MCF 10A (cell line): ENCODE measurements around the gene NDC80. TPM values are rescaled to one million over a fixed set of nuclear protein-coding genes. Genes with fewer than 3 reads are reported as not detected.

ENCODE experiments used
- BruUV-seq: library from RNA; stranded (reverse); fragments of 400-500 nt; replicated peaks from 2 replicates; lab custom pipeline; 2021; lab: Mats Ljungman, UMichigan
- CTCF ChIA-PET: fragments of 300-600 bp; sonication (Branson Sonifier 250); formaldehyde crosslinking; extraction: SDS; loops from one replicate; lab custom pipeline; 2021; ENCODE audit warnings: antibody characterized with exemption, inconsistent platforms; lab: Yijun Ruan, JAX
- POLR2A ChIA-PET: fragments of 300-600, 350-650 bp; sonication (Branson Sonifier 250); formaldehyde crosslinking; extraction: SDS; loops from one replicate; lab custom pipeline; 2020; ENCODE audit warnings: antibody characterized with exemption, inconsistent platforms; lab: Yijun Ruan, JAX
- DNase-seq: peaks from one replicate; pipeline ENCODE4 v3.0.0-alpha.2; 2018; ENCODE audit not compliant: unreplicated experiment
- H3K27ac Mint-ChIP-seq: one replicate; pipeline ENCODE4 v1.8.0; 2022; ENCODE audit warnings: mild to moderate bottlenecking, low read depth, mixed read lengths; ENCODE audit not compliant: unreplicated experiment
- H3K27me3 Mint-ChIP-seq: one replicate; pipeline ENCODE4 v1.8.0; 2022; ENCODE audit warnings: mixed read lengths; ENCODE audit not compliant: insufficient read depth, unreplicated experiment
- H3K36me3 Mint-ChIP-seq: one replicate; pipeline ENCODE4 v1.8.0; 2022; ENCODE audit warnings: mild to moderate bottlenecking, moderate library complexity, mixed read lengths; ENCODE audit not compliant: insufficient read depth, unreplicated experiment
- H3K4me1 Mint-ChIP-seq: one replicate; pipeline ENCODE4 v1.8.0; 2022; ENCODE audit warnings: mixed read lengths; ENCODE audit not compliant: insufficient read depth, unreplicated experiment
- H3K4me3 Mint-ChIP-seq: one replicate; pipeline ENCODE4 v1.8.0; 2022; ENCODE audit warnings: mild to moderate bottlenecking, moderate library complexity, mixed read lengths; ENCODE audit not compliant: unreplicated experiment
- H3K9me3 Mint-ChIP-seq: one replicate; pipeline ENCODE4 v1.8.0; 2022; ENCODE audit warnings: mixed read lengths; ENCODE audit not compliant: unreplicated experiment
- CTCF ChIP-seq: fragments of 200-600 bp; IDR thresholded peaks from one replicate; pipeline ENCODE4 v1.8.0; 2022; ENCODE audit warnings: antibody characterized with exemption, mild to moderate bottlenecking; ENCODE audit not compliant: unreplicated experiment
- intact Hi-C: fragments of 100-400 bp; cut with micrococcal nuclease; formaldehyde crosslinking; loops from 2 replicates; pipeline ENCODE4 v1.14.1; 2022
- total RNA-seq: library from RNA; stranded (reverse); gene quantifications from 2 replicates; pipeline ENCODE4 v1.2.3, GENCODE V29; 2022

The NDC80 gene
- total RNA-seq, 1 experiment from 2014 or later = 29.6 TPM

- TSS peak; percentile 69 for BruUV-seq
- Mint-ChIP-seq H3K4me3 (peak overlapping the region; percentile 98), H3K27ac (peak overlapping the region; percentile 99), H3K4me1 (peaks cover 45% of the 10 kb centered on the region), H3K36me3 (peaks cover 13% of the 10 kb centered on the region), H3K27me3 (no peaks in the 10 kb centered on the region), H3K9me3 (no peaks in the 10 kb centered on the region)
- DNase-seq = peak; percentile 73
- intact Hi-C loops = loop anchor here (1.0 kb wide), 1 partner anchor 85 kb away; the partner anchor contains the start of gene SMCHD1
- POLR2A ChIA-PET = interaction anchor here (0.7 to 7.8 kb wide), 11 partner anchors 12 to 482 kb away, joined by 3 to 192 read pairs (median 5); partner anchors contain the start of gene SMCHD1
- CTCF ChIA-PET = interaction anchor here (0.7 to 1.1 kb wide), 2 partner anchors 23 to 85 kb away, joined by 3 to 5 read pairs; no protein-coding TSS in a partner anchor
- no peak for TF ChIP-seq CTCF
These were observed 571 bp upstream of the NDC80 start for GRCh38 chr18:2570772-2571199.

GRCh38 chr18:2572171-2572569 is 813 bp downstream of the NDC80 start:
- POLR2A ChIA-PET = interaction anchor here (1.3 to 7.8 kb wide), 6 partner anchors 11 to 1759 kb away, joined by 3 to 192 read pairs (median 14); partner anchors contain the start of gene SMCHD1

GRCh38 chr18:2572892-2573291 is 1.5 kb downstream of the NDC80 start:
- Mint-ChIP-seq H3K27ac (peak overlapping the region; percentile 99), H3K27me3 (no peaks in the 10 kb centered on the region)
- BruUV-seq = no TSS peak

More at GRCh38 chr18:2572171-2572569, 813 bp downstream of the NDC80 start:
- TF ChIP-seq CTCF = no peak
- BruUV-seq = no TSS peak
- Mint-ChIP-seq H3K36me3 (peaks cover 6% of the 10 kb centered on the region), H3K4me1 (peaks cover 45% of the 10 kb centered on the region), H3K9me3 (no peaks in the 10 kb centered on the region), H3K4me3 (peak overlapping the region; percentile 98), H3K27me3 (no peaks in the 10 kb centered on the region), H3K27ac (peak overlapping the region; percentile 99)
- CTCF ChIA-PET = no interaction called here
- intact Hi-C loops = no loop called here
- peak; percentile 21 for DNase-seq

More at GRCh38 chr18:2572892-2573291, 1.5 kb downstream of the NDC80 start:
- ChIA-PET CTCF (interaction anchor here (1.3 to 1.8 kb wide), 3 partner anchors 10 to 1733 kb away, joined by 3 to 6 read pairs (median 6); no protein-coding TSS in a partner anchor), POLR2A (interaction anchor here (0.6 to 7.8 kb wide), 12 partner anchors 10 to 1767 kb away, joined by 3 to 192 read pairs (median 7); partner anchors contain the start of genes MYL12A and SMCHD1)
- Mint-ChIP-seq H3K9me3 (no peaks in the 10 kb centered on the region), H3K36me3 (no peaks in the 10 kb centered on the region), H3K4me3 (peak overlapping the region; percentile 98), H3K4me1 (peaks cover 44% of the 10 kb centered on the region)
- peak; percentile 6 for DNase-seq
- no peak for TF ChIP-seq CTCF
- intact Hi-C loops = no loop called here
